SK-N-SH treated with all-trans-retinoic acid at 6 μM for 48 hours (cell line): ENCODE measurements around the gene IGFBP2.

Source experiments
- ATAC-seq: fragments of 200-7000 bp; cut with Tn5 transposase; 3 replicates; pipeline ENCODE4 v1.9.1; 2020; ENCODE audit warnings: mild to moderate bottlenecking, moderate library complexity
- ARNTL ChIP-seq: fragments of 450-650 bp; formaldehyde crosslinking; IDR thresholded peaks from 2 replicates; pipeline ENCODE4 v1.5.0; 2020; ENCODE audit warnings: low read depth, mild to moderate bottlenecking, moderate library complexity, borderline replicate concordance
- CSDC2 ChIP-seq: fragments of 250-450 bp; sonication (Bioruptor Pico); IDR thresholded peaks from 2 replicates; pipeline ENCODE4 v1.5.0; 2020; ENCODE audit warnings: mild to moderate bottlenecking, moderate library complexity
- GLIS3 ChIP-seq: fragments of 250-450 bp; sonication (Bioruptor Pico); IDR thresholded peaks from 2 replicates; pipeline ENCODE4 v1.5.0; 2020; ENCODE audit warnings: mild to moderate bottlenecking, moderate library complexity
- ISL1 ChIP-seq: fragments of 250-450 bp; sonication (Bioruptor Pico); IDR thresholded peaks from 2 replicates; pipeline ENCODE4 v2.1.2; 2022; ENCODE audit warnings: mild to moderate bottlenecking, moderate library complexity
- OSR1 ChIP-seq: fragments of 250-450 bp; sonication (Bioruptor Pico); IDR thresholded peaks from 2 replicates; pipeline ENCODE4 v1.8.0; 2022; ENCODE audit warnings: moderate library complexity, mild to moderate bottlenecking, inconsistent platforms
- RARB ChIP-seq: fragments of 250-450 bp; sonication (Bioruptor Pico); IDR thresholded peaks from 2 replicates; pipeline ENCODE4 v1.8.0; 2021; ENCODE audit warnings: mild to moderate bottlenecking, moderate library complexity
- SNAI2 ChIP-seq: fragments of 250-450 bp; sonication (Bioruptor Pico); IDR thresholded peaks from 2 replicates; pipeline ENCODE4 v1.5.0; 2020; ENCODE audit warnings: mild to moderate bottlenecking, moderate library complexity
- TCF4 ChIP-seq: fragments of 250-450 bp; sonication (Bioruptor Pico); IDR thresholded peaks from 2 replicates; pipeline ENCODE4 v1.8.0; 2021; ENCODE audit warnings: mild to moderate bottlenecking, moderate library complexity, borderline replicate concordance
- TOX ChIP-seq: fragments of 250-450 bp; sonication (Bioruptor Pico); IDR thresholded peaks from 2 replicates; pipeline ENCODE4 v1.8.0; 2021; ENCODE audit warnings: mild to moderate bottlenecking, moderate library complexity, borderline replicate concordance
- ZC3H10 ChIP-seq: fragments of 250-450 bp; sonication (Bioruptor Pico); IDR thresholded peaks from 2 replicates; pipeline ENCODE4 v1.5.1; 2021; ENCODE audit warnings: mild to moderate bottlenecking, moderate library complexity
- ZFP3 ChIP-seq: fragments of 250-450 bp; sonication (Bioruptor Pico); IDR thresholded peaks from 2 replicates; pipeline ENCODE4 v1.5.0; 2020; ENCODE audit warnings: mild to moderate bottlenecking, moderate library complexity
- ZFP30 ChIP-seq: fragments of 450-650 bp; formaldehyde crosslinking; IDR thresholded peaks from 2 replicates; pipeline ENCODE4 v1.5.0; 2022; ENCODE audit warnings: mild to moderate bottlenecking, moderate library complexity
- ZNF565 ChIP-seq: fragments of 450-650 bp; formaldehyde crosslinking; conservative IDR thresholded peaks from 2 replicates; pipeline ENCODE4 v1.5.0; 2020; ENCODE audit warnings: low read depth, mild to moderate bottlenecking, moderate library complexity
- ZNF70 ChIP-seq: fragments of 450-650 bp; formaldehyde crosslinking; IDR thresholded peaks from 2 replicates; pipeline ENCODE4 v1.5.0; 2020; ENCODE audit warnings: mild to moderate bottlenecking, moderate library complexity
- ZNF8 ChIP-seq: fragments of 450-650 bp; formaldehyde crosslinking; IDR thresholded peaks from 2 replicates; pipeline ENCODE4 v1.5.0; 2020; ENCODE audit warnings: mild to moderate bottlenecking, moderate library complexity
- TF ChIP-seq, protein P1 (sequence below): fragments of 250-450 bp; sonication (Bioruptor Pico); IDR thresholded peaks from 2 replicates; pipeline ENCODE4 v1.8.0; 2021; ENCODE audit warnings: low read depth, mild to moderate bottlenecking, moderate library complexity, borderline replicate concordance
- TF ChIP-seq, protein P2 (sequence below): fragments of 250-450 bp; sonication (Bioruptor Pico); IDR thresholded peaks from 2 replicates; pipeline ENCODE4 v1.8.0; 2020; ENCODE audit warnings: mild to moderate bottlenecking, moderate library complexity, borderline replicate concordance
- TF ChIP-seq, protein P3 (sequence below): fragments of 250-450 bp; sonication (Bioruptor Pico); IDR thresholded peaks from 2 replicates; pipeline ENCODE4 v1.5.0; 2020; ENCODE audit warnings: mild to moderate bottlenecking, moderate library complexity
- TF ChIP-seq, protein P4 (sequence below): fragments of 250-450 bp; sonication (Bioruptor Pico); IDR thresholded peaks from 2 replicates; pipeline ENCODE4 v1.5.1; 2020; ENCODE audit warnings: low read depth, mild to moderate bottlenecking, moderate library complexity
- TF ChIP-seq, protein P5 (sequence below): fragments of 250-450 bp; sonication (Bioruptor Pico); IDR thresholded peaks from 2 replicates; pipeline ENCODE4 v1.5.1; 2021; ENCODE audit warnings: mild to moderate bottlenecking, moderate library complexity

IGFBP2 gene

DNA sequence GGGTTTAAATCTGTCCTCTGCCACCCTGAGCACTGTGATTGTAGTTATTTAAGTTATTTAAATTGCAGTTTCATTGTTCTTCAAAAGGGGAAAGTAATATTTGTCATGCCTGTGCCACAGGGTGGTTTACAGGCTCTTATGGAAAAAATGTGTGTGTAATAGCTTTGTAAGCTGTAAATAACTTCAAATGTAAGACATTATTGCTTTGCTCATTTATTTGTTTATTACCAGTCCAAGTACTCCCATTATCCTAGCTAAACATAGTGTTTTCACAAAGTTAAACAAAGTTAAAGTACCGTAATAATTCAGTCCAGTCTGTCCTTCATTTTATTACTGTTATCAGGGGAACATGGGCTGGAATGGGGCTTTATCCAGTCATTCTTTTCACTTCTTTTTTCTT, 43.4 kb upstream of the IGFBP2 start (continued):
- no peak for TF ChIP-seq ZC3H10 (CRISPR knock-in tag)
- no peak for TF ChIP-seq ZNF70

DNA sequence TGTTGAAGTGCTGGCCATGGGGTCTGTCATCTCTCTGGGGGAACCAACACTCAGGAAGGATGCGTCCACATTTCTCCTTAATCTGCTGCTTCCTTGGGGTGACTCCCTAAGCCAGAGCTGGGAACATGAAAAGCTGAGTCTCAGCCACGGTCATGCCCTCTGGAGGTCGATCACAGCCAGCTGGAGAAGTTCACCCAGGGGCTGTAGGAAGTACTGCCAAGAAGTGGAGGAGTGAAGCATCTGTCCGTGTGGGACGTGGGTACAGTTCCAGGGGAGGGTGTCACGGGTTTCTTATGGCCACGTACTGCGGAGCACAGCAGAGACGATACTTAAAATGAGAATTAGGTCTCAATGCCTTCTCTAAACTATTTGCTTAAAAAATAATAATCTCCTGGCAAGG, 42.4 kb upstream of the IGFBP2 start:
- TF ChIP-seq SNAI2 (CRISPR knock-in tag), result no peak
- TF ChIP-seq, protein P1, sequence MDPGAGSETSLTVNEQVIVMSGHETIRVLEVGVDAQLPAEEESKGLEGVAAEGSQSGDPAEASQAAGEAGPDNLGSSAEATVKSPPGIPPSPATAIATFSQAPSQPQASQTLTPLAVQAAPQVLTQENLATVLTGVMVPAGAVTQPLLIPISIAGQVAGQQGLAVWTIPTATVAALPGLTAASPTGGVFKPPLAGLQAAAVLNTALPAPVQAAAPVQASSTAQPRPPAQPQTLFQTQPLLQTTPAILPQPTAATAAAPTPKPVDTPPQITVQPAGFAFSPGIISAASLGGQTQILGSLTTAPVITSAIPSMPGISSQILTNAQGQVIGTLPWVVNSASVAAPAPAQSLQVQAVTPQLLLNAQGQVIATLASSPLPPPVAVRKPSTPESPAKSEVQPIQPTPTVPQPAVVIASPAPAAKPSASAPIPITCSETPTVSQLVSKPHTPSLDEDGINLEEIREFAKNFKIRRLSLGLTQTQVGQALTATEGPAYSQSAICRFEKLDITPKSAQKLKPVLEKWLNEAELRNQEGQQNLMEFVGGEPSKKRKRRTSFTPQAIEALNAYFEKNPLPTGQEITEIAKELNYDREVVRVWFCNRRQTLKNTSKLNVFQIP, result no peak
- TF ChIP-seq CSDC2 (CRISPR knock-in tag), result no peak
- TF ChIP-seq, protein P2, sequence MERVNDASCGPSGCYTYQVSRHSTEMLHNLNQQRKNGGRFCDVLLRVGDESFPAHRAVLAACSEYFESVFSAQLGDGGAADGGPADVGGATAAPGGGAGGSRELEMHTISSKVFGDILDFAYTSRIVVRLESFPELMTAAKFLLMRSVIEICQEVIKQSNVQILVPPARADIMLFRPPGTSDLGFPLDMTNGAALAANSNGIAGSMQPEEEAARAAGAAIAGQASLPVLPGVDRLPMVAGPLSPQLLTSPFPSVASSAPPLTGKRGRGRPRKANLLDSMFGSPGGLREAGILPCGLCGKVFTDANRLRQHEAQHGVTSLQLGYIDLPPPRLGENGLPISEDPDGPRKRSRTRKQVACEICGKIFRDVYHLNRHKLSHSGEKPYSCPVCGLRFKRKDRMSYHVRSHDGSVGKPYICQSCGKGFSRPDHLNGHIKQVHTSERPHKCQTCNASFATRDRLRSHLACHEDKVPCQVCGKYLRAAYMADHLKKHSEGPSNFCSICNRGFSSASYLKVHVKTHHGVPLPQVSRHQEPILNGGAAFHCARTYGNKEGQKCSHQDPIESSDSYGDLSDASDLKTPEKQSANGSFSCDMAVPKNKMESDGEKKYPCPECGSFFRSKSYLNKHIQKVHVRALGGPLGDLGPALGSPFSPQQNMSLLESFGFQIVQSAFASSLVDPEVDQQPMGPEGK (CRISPR knock-in tag), result no peak
- no peak for TF ChIP-seq ZFP3
- TF ChIP-seq ZNF565 (CRISPR knock-in tag), result no peak
- TF ChIP-seq, protein P3, sequence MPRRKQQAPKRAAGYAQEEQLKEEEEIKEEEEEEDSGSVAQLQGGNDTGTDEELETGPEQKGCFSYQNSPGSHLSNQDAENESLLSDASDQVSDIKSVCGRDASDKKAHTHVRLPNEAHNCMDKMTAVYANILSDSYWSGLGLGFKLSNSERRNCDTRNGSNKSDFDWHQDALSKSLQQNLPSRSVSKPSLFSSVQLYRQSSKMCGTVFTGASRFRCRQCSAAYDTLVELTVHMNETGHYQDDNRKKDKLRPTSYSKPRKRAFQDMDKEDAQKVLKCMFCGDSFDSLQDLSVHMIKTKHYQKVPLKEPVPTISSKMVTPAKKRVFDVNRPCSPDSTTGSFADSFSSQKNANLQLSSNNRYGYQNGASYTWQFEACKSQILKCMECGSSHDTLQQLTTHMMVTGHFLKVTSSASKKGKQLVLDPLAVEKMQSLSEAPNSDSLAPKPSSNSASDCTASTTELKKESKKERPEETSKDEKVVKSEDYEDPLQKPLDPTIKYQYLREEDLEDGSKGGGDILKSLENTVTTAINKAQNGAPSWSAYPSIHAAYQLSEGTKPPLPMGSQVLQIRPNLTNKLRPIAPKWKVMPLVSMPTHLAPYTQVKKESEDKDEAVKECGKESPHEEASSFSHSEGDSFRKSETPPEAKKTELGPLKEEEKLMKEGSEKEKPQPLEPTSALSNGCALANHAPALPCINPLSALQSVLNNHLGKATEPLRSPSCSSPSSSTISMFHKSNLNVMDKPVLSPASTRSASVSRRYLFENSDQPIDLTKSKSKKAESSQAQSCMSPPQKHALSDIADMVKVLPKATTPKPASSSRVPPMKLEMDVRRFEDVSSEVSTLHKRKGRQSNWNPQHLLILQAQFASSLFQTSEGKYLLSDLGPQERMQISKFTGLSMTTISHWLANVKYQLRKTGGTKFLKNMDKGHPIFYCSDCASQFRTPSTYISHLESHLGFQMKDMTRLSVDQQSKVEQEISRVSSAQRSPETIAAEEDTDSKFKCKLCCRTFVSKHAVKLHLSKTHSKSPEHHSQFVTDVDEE (CRISPR knock-in tag), result no peak
- no peak for TF ChIP-seq ZFP30 (CRISPR knock-in tag)
- no peak for TF ChIP-seq RARB (CRISPR knock-in tag)
- no peak for TF ChIP-seq OSR1 (CRISPR knock-in tag)
- no peak for TF ChIP-seq ZNF8
- TF ChIP-seq TOX, result no peak
- peak; percentile 64 for ATAC-seq

DNA sequence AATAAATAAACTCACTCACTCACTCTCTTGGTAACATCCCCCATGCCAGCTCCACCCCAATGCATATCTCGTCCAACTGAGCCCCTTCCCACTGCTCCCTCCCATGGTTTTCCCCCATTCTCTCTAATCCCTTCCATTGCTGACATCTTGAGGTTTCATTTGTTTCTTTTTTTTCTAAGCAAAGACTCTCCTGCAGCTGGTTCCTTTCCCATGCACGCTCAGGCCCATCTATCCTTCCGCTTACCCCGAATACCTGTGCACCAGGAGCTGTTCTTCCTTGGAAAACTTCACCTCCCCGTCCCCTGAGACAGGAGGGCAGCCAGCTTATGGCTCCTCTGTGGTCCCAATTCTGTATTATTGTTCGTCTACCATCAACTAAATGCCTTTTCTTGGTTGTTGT, 41.7 kb upstream of the IGFBP2 start:
- no peak for TF ChIP-seq ARNTL (CRISPR knock-in tag)
- TF ChIP-seq, protein P4, sequence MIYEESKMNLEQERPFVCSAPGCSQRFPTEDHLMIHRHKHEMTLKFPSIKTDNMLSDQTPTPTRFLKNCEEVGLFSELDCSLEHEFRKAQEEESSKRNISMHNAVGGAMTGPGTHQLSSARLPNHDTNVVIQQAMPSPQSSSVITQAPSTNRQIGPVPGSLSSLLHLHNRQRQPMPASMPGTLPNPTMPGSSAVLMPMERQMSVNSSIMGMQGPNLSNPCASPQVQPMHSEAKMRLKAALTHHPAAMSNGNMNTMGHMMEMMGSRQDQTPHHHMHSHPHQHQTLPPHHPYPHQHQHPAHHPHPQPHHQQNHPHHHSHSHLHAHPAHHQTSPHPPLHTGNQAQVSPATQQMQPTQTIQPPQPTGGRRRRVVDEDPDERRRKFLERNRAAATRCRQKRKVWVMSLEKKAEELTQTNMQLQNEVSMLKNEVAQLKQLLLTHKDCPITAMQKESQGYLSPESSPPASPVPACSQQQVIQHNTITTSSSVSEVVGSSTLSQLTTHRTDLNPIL, result no peak
- TF ChIP-seq, protein P1, result no peak
- no peak for TF ChIP-seq OSR1 (CRISPR knock-in tag)
- TF ChIP-seq, protein P5, sequence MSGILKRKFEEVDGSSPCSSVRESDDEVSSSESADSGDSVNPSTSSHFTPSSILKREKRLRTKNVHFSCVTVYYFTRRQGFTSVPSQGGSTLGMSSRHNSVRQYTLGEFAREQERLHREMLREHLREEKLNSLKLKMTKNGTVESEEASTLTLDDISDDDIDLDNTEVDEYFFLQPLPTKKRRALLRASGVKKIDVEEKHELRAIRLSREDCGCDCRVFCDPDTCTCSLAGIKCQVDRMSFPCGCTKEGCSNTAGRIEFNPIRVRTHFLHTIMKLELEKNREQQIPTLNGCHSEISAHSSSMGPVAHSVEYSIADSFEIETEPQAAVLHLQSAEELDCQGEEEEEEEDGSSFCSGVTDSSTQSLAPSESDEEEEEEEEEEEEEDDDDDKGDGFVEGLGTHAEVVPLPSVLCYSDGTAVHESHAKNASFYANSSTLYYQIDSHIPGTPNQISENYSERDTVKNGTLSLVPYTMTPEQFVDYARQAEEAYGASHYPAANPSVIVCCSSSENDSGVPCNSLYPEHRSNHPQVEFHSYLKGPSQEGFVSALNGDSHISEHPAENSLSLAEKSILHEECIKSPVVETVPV (CRISPR knock-in tag), result no peak
- TF ChIP-seq TCF4 (CRISPR knock-in tag), result no peak
- TF ChIP-seq, protein P2 (CRISPR knock-in tag), result no peak
- TF ChIP-seq GLIS3, result no peak
- TF ChIP-seq ZFP30 (CRISPR knock-in tag), result no peak
- no peak for TF ChIP-seq ISL1 (CRISPR knock-in tag)
- TF ChIP-seq TOX, result no peak
- TF ChIP-seq, protein P3 (CRISPR knock-in tag), result no peak

More for the DNA sequence above, 41.7 kb upstream of the IGFBP2 start:
- no peak for ATAC-seq
